GM12878 (cell line): ENCODE measurements around the gene SBNO2. TPM values are rescaled to one million over a fixed set of nuclear protein-coding genes. Genes with fewer than 3 reads are reported as not detected.

Source experiments
- BCL11A ChIP-seq: IDR thresholded peaks from 2 replicates; pipeline ENCODE4 v1.6.1; 2011; ENCODE audit warnings: low read depth, low read length
- E4F1 ChIP-seq: fragments of 450-650 bp; IDR thresholded peaks from 2 replicates; pipeline ENCODE4 v1.6.1; 2018; ENCODE audit warnings: borderline replicate concordance, mild to moderate bottlenecking; ENCODE audit not compliant: partially characterized antibody
- HDGF ChIP-seq: fragments of 450-650 bp; IDR thresholded peaks from 2 replicates; pipeline ENCODE4 v1.6.1; 2016; ENCODE audit warnings: antibody characterized with exemption
- IKZF1 ChIP-seq: fragments of 450-650 bp; conservative IDR thresholded peaks from 2 replicates; pipeline ENCODE4 v1.6.1; 2017; ENCODE audit warnings: antibody characterized with exemption, mild to moderate bottlenecking
- NKRF ChIP-seq: fragments of 450-650 bp; conservative IDR thresholded peaks from 2 replicates; pipeline ENCODE4 v1.6.1; 2017; ENCODE audit warnings: mild to moderate bottlenecking, moderate library complexity
- NR2C2 ChIP-seq: IDR thresholded peaks from 2 replicates; pipeline ENCODE4 v1.6.1; 2011; ENCODE audit warnings: borderline replicate concordance, low read depth; ENCODE audit not compliant: control insufficient read depth, insufficient read length
- POLR2AphosphoS2 ChIP-seq: IDR thresholded peaks from 2 replicates; pipeline ENCODE4 v1.6.1; 2011; ENCODE audit warnings: low read depth, mild to moderate bottlenecking, low read length, improper control_type of control experiment, moderate library complexity
- RELB ChIP-seq: fragments of 450-650 bp; IDR thresholded peaks from 2 replicates; pipeline ENCODE4 v1.6.1; 2017; ENCODE audit warnings: low read depth, mild to moderate bottlenecking, moderate library complexity
- SIX5 ChIP-seq: IDR thresholded peaks from 2 replicates; pipeline ENCODE4 v1.6.1; 2011; ENCODE audit warnings: mild to moderate bottlenecking, low read depth, low read length, moderate library complexity; ENCODE audit not compliant: severe bottlenecking
- SKIL ChIP-seq: fragments of 450-650 bp; IDR thresholded peaks from 2 replicates; pipeline ENCODE4 v1.6.1; 2017; ENCODE audit warnings: mild to moderate bottlenecking, low read depth, inconsistent platforms; ENCODE audit not compliant: poor library complexity, severe bottlenecking
- SMAD5 ChIP-seq: IDR thresholded peaks from 2 replicates; pipeline ENCODE4 v1.6.1; 2016; ENCODE audit warnings: antibody characterized with exemption, low read depth
- SMARCA5 ChIP-seq: fragments of 450-650 bp; IDR thresholded peaks from 2 replicates; pipeline ENCODE4 v1.6.1; 2017; ENCODE audit warnings: mild to moderate bottlenecking
- SMC3 ChIP-seq: IDR thresholded peaks from 2 replicates; pipeline ENCODE4 v1.6.1; 2011; ENCODE audit warnings: low read length, improper control_type of control experiment, borderline replicate concordance
- SREBF2 ChIP-seq: IDR thresholded peaks from 2 replicates; pipeline ENCODE4 v1.6.1; 2012; ENCODE audit warnings: mild to moderate bottlenecking, low read length
- SUZ12 ChIP-seq: fragments of 200-600 bp; sonication (generic); IDR thresholded peaks from one replicate; pipeline ENCODE4 v1.6.1; 2018; ENCODE audit warnings: antibody characterized with exemption, mild to moderate bottlenecking; ENCODE audit not compliant: unreplicated experiment
- TCF7 ChIP-seq: IDR thresholded peaks from 2 replicates; pipeline ENCODE4 v1.6.1; 2014; ENCODE audit warnings: antibody characterized with exemption, borderline replicate concordance
- ZZZ3 ChIP-seq: IDR thresholded peaks from 2 replicates; pipeline ENCODE4 v1.6.1; 2011; ENCODE audit warnings: low read depth; ENCODE audit not compliant: control insufficient read depth, insufficient read length
- polyA plus RNA-seq, 11 experiments: library from polyadenylated mRNA; depleted of rRNA in 4 of 11; unstranded in 6 of 11; stranded (reverse) in 5 of 11; fragments of >200 nt; fragmentation: Nextera tagmentation in 4 of 11; fragmentation: Illumina TruSeq in 1 of 11; extraction: Ambion mirVana in 4 of 11; extraction: Trizol in 1 of 11; gene quantifications; 1 replicate in 1 of 11; 2 replicates in 10 of 11; pipeline versions ENCODE4 v1.2.1 to v1.2.3, GENCODE V29; 2011 to 2016; ENCODE audit warnings: inconsistent platforms in 2 of 11, missing spikeins in 2 of 11, low read depth in 1 of 11
- total RNA-seq, 4 experiments: library from RNA; depleted of rRNA in 3 of 4; stranded (reverse); fragments of >200 nt in 3 of 4; fragmentation: Illumina TruSeq in 1 of 4; extraction: Trizol in 1 of 4; gene quantifications; 2 replicates each; pipeline versions ENCODE4 v1.2.1 to v1.2.3, GENCODE V29; 2013 to 2021
- TF ChIP-seq, protein P1 (sequence below): IDR thresholded peaks from 2 replicates; pipeline ENCODE4 v1.6.1; 2011; ENCODE audit warnings: borderline replicate concordance, low read depth, mild to moderate bottlenecking, moderate library complexity, low read length; ENCODE audit not compliant: insufficient read depth, poor library complexity, severe bottlenecking
- TF ChIP-seq, protein P2 (sequence below): fragments of 450-650 bp; IDR thresholded peaks from 2 replicates; pipeline ENCODE4 v1.6.1; 2016; ENCODE audit warnings: mild to moderate bottlenecking

Gene SBNO2
- total and polyA plus RNA-seq, 10 of the 15 experiments (the other 5 are each of a cell fraction or from before 2014, with no cell fraction given) = 0.08 to 44.6 (median 5.4) TPM

- TF ChIP-seq E4F1 (no peak), NR2C2 (no peak), TCF7 (no peak), SMC3 (no peak), SREBF2 (no peak), RELB (peak; percentile 98), SMARCA5 (peak; percentile 75), SUZ12 (no peak), BCL11A (peak; percentile 62; the same call in 1 of the 2 replicates), NKRF (no peak), ZZZ3 (no peak), POLR2AphosphoS2 (no peak), SIX5 (no peak), HDGF (no peak), SMAD5 (no peak), SKIL (peak; percentile 43), IKZF1 (peak; percentile 98)
- TF ChIP-seq, protein P1, sequence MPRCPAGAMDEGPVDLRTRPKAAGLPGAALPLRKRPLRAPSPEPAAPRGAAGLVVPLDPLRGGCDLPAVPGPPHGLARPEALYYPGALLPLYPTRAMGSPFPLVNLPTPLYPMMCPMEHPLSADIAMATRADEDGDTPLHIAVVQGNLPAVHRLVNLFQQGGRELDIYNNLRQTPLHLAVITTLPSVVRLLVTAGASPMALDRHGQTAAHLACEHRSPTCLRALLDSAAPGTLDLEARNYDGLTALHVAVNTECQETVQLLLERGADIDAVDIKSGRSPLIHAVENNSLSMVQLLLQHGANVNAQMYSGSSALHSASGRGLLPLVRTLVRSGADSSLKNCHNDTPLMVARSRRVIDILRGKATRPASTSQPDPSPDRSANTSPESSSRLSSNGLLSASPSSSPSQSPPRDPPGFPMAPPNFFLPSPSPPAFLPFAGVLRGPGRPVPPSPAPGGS = peak; percentile 91
- TF ChIP-seq, protein P2, sequence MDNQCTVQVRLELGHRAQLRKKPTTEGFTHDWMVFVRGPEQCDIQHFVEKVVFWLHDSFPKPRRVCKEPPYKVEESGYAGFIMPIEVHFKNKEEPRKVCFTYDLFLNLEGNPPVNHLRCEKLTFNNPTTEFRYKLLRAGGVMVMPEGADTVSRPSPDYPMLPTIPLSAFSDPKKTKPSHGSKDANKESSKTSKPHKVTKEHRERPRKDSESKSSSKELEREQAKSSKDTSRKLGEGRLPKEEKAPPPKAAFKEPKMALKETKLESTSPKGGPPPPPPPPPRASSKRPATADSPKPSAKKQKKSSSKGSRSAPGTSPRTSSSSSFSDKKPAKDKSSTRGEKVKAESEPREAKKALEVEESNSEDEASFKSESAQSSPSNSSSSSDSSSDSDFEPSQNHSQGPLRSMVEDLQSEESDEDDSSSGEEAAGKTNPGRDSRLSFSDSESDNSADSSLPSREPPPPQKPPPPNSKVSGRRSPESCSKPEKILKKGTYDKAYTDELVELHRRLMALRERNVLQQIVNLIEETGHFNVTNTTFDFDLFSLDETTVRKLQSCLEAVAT = no peak
Measured at GRCh38 chr19:1183543-1184172, 9.6 kb upstream of the SBNO2 start (continued).
